Duodenal mucosa (tissue), 2 donors: ENCODE data around the gene ARID5A.
A peak's percentile ranks its signal among the peaks of the same experiment; 100 is the strongest.

ENCODE experiments used
- H3K27ac ChIP-seq: one replicate; pipeline ENCODE4 v1.7.0; 2013; ENCODE audit warnings: low read depth, low read length
- H3K27me3 ChIP-seq, 2 donors: one replicate each; pipeline ENCODE4 v1.7.0; 2013; ENCODE audit warnings: low read length in 2 of 2, control low read depth in 1 of 2; ENCODE audit not compliant: insufficient read depth in 2 of 2, control insufficient read depth in 1 of 2
- H3K36me3 ChIP-seq, 2 donors: one replicate each; pipeline ENCODE4 v1.7.0; 2013; ENCODE audit warnings: low read length in 2 of 2, control low read depth in 1 of 2; ENCODE audit not compliant: insufficient read depth in 2 of 2, control insufficient read depth in 1 of 2
- H3K4me1 ChIP-seq, 2 donors: one replicate each; pipeline ENCODE4 v1.7.0; 2013; ENCODE audit warnings: low read length in 2 of 2, control low read depth in 1 of 2; ENCODE audit not compliant: insufficient read depth in 2 of 2, control insufficient read depth in 1 of 2
- H3K4me3 ChIP-seq, 2 donors: one replicate each; pipeline ENCODE4 v1.7.0; 2013; ENCODE audit warnings: low read length in 2 of 2, low read depth in 1 of 2
- H3K9ac ChIP-seq, 2 donors: one replicate each; pipeline ENCODE4 v1.7.0; 2013; ENCODE audit warnings: low read length in 2 of 2, low read depth in 1 of 2
- H3K9me3 ChIP-seq, 2 donors: one replicate each; pipeline ENCODE4 v1.7.0; 2013; ENCODE audit warnings: low read length in 2 of 2, control low read depth in 1 of 2; ENCODE audit not compliant: control insufficient read depth in 1 of 2

ARID5A gene

DNA sequence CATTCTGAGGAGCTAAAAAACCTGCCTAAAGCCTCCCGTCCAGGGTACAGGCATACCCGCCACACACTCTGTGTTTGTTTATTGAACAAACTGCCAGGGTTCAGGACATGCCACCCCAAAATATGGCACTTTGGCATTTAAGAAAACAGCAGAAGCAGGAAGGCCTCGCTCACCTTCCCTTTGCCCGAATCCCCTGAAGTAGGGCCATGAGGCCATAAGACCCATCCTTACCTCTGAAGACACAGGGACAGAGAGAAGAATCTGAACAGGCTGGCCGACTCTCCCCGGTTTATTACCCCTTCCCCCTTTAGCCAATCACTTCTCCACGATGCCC lies 29.7 kb upstream of the ARID5A start:
- H3K4me1 ChIP-seq: peaks cover 34 to 44% of the 10 kb centered on the region in 2 donors
- H3K4me3 ChIP-seq: no peak overlapping the region
- no peaks in the 10 kb centered on the region for H3K36me3 ChIP-seq
- no peak overlapping the region for H3K9ac ChIP-seq
- peaks cover 0 to 6% of the 10 kb centered on the region in 2 donors for H3K27me3 ChIP-seq
- no peaks in the 10 kb centered on the region for H3K9me3 ChIP-seq
- H3K27ac ChIP-seq: no peak overlapping the region

DNA sequence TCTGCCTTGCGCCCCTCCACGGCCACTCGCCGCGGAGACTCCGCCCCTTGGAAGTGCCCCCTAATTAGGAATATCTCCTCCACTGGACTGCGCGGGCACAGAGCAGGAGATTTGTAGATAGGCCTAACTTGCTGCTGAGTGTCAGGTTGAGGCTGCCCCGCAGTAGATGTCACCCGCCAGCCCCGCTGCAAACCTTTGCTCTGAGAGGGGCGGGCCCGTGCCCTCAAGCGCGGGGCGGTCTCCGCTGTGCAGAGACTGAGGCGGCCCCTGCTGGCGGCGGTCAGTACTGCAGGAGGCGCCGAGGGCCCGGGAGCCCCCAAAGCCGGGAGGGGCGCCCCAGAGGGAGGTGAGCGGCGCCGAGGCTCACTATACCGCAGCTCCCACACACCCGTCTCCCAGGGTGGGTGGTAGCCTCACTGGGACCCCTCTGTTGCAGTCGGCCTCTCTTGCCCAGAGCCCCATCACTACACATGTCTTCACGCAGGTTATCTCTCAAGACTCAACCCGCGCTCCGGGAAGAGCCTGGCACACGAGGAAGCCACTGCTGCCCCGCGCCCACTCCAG lies 28.5 kb upstream of the ARID5A start:
- H3K9ac ChIP-seq: no peak overlapping the region
- H3K4me3 ChIP-seq: peak overlapping the region; percentile 67 to 72
- no peaks in the 10 kb centered on the region for H3K9me3 ChIP-seq
- peaks cover 22 to 32% of the 10 kb centered on the region in 2 donors for H3K4me1 ChIP-seq
- H3K27ac ChIP-seq: no peak overlapping the region
- H3K27me3 ChIP-seq: peaks cover 0 to 6% of the 10 kb centered on the region in 2 donors
- H3K36me3 ChIP-seq: no peaks in the 10 kb centered on the region

DNA sequence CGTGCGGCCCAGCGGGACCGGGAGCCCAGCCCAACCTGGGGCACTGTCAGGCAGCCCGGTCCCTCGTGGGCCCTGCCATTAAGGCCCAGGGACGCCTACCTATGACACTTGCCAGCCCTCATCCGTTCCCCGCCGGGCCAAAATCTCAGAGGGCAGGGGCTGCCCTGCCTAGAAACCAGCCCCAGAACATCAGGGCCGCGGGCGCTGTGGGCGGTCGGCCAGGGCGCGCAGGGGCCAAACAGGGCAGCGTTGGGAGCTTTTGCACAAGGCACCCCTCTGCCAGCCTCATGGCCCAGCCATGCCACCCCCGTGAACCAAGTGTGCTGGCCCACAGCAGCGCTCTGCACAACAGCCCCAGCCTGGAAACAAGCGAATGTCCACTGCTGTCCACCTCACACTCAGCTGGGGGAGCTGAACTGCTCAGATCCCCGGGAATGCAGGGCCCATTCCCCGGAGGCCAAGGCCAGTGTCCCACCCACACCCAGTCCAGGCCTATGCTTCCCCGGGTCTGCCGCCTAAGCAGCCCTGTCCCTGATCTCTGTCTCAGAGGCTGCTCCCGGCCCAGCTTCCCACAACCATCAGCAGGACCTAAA lies 27.9 kb upstream of the ARID5A start:
- no peak overlapping the region for H3K9ac ChIP-seq
- H3K4me1 ChIP-seq: peaks cover 20 to 27% of the 10 kb centered on the region in 2 donors
- H3K4me3 ChIP-seq: peak overlapping the region in 1 of 2 donors; percentile 67
- H3K27me3 ChIP-seq: peaks cover 0 to 6% of the 10 kb centered on the region in 2 donors
- H3K27ac ChIP-seq: no peak overlapping the region
- H3K9me3 ChIP-seq: no peaks in the 10 kb centered on the region
- no peaks in the 10 kb centered on the region for H3K36me3 ChIP-seq

DNA sequence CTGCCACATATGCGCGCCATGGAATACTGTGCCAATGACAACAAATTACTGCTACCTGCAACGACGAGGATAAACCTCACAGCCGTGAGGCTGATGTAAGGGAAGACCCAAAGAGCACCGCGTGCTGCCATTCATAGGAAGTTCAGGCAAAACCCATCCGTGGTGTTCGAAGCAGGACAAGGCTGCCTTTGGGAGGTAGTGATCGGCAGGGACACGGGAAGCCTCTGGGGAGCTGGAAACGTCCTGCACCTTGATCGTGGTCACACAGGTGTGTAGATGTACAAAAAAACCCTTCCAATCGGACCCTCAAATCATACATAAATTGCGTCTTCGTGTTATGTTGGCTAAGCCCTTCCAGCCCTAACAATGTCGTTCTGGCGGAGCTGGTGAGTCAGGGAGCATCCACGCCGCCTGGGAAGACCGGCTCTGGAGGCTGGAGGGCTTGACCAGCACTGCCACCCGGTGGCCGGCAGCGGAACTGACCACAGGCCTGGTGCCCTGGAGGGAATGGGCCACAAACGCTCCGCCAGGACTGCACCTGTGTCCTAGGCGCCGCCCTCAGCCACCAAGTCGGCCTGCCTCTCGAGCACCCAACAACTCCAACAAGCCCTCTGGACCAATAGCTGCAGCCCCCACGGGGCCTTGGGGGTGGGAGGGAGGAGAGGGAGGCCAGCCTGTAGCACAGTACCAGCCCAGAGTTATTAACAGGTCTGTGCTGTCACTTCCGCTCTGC lies 27.3 kb upstream of the ARID5A start:
- no peaks in the 10 kb centered on the region for H3K9me3 ChIP-seq
- no peak overlapping the region for H3K9ac ChIP-seq
- peaks cover 0 to 6% of the 10 kb centered on the region in 2 donors for H3K27me3 ChIP-seq
- peak overlapping the region in 1 of 2 donors; percentile 8 for H3K4me3 ChIP-seq
- no peak overlapping the region for H3K27ac ChIP-seq
- no peaks in the 10 kb centered on the region for H3K36me3 ChIP-seq
- H3K4me1 ChIP-seq: peaks cover 20 to 27% of the 10 kb centered on the region in 2 donors

DNA sequence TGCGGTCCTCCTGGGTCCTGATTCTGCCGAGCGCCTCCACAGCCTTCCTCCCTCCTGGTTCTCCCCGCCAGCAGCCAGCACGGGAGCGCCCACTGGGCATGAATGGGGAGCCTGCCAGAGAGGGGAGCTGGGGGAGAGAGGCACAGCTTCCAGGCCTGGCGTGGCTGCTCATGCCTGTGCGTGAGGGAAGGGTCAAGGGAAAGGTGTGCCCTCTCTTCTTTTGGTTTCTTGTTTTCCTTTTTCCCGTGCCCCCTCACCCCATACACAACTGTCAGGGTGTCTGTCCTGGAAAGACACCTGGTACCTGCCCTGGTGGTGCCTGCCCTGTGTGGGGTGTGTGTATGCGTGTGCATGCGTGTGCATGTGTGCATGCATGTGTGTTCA lies 26.7 kb upstream of the ARID5A start:
- peaks cover 0 to 6% of the 10 kb centered on the region in 2 donors for H3K27me3 ChIP-seq
- peak overlapping the region in 1 of 2 donors; percentile 8 for H3K4me3 ChIP-seq
- peaks cover 19 to 25% of the 10 kb centered on the region in 2 donors for H3K4me1 ChIP-seq
- H3K9ac ChIP-seq: no peak overlapping the region
- no peak overlapping the region for H3K27ac ChIP-seq
- H3K9me3 ChIP-seq: no peaks in the 10 kb centered on the region
- H3K36me3 ChIP-seq: no peaks in the 10 kb centered on the region

DNA sequence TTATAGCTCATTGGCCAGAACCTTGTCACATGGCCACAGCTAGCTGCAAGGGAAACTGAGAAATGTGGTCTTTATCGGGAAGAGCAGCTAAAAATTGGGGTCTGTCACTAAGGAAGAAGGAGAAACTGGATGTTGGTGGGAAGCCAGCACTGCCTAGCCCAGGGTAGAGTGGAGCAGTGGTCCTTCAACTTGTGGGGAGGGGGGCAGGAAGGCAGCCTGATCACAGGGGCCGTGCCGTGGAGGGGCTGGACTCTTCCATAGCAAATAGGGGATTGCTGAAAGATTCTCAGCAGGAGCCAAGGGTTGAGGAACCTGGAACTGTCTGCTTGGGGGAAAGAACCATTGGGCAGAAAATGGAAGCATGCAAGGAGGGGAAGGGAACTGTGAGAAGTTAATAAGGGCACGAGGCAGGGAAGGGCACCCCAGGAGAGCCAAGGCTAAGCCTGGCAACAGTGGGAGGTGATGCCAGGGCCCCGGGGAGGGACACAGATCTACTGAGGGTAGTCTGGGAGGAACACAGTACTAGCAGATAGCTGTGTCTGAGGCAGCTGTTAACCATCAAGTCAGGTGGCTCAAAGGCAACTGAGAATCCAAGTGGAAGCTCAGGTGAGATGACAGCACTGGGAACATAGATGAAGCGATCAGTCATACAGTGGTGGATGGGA lies 25.5 kb upstream of the ARID5A start:
- no peak overlapping the region for H3K9ac ChIP-seq
- no peak overlapping the region for H3K4me3 ChIP-seq
- no peaks in the 10 kb centered on the region for H3K9me3 ChIP-seq
- peaks cover 0 to 6% of the 10 kb centered on the region in 2 donors for H3K27me3 ChIP-seq
- no peak overlapping the region for H3K27ac ChIP-seq
- peaks cover 9 to 16% of the 10 kb centered on the region in 2 donors for H3K4me1 ChIP-seq
- no peaks in the 10 kb centered on the region for H3K36me3 ChIP-seq

DNA sequence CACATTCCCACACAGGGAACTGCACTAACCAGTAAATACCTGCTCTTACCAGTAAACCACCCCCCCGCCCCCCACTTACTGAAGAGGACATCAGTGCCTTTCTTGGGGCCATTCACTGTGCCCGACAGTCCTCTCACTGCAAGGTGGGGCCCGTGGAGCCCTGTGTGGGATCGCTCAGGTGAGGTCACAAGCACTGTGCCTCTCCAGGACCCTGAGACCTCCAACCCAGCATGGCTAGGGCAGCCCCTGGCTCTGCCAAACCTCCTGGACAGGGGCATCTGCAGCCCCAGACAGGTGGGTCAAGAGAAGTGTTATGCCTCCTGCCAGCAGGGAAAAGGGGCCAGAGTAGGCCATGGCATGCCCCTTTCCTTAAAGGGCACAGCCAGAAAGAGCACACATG lies 24.7 kb upstream of the ARID5A start:
- H3K27me3 ChIP-seq: peaks cover 0 to 6% of the 10 kb centered on the region in 2 donors
- no peaks in the 10 kb centered on the region for H3K36me3 ChIP-seq
- H3K9me3 ChIP-seq: no peaks in the 10 kb centered on the region

DNA sequence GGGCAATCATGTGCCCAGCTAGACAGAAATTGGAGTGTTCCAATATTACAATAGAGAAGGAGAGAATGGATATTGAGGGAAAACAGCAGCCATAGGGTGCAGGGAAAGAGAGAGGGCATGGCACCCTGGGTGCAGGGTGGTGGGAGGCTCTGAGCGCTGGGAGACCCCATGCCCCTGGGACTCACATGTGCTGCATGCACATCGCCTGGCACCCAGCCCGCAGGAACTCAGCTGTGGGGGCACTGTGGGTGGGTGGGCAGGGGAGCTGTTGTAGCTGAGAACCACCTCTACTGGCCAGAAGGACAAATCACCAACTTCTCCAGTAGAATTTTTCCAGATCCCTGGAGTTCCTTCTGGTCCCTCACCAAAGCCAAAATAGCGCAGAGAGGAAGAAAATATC lies 24.2 kb upstream of the ARID5A start:
- Histone ChIP-seq H3K36me3 (no peaks in the 10 kb centered on the region), H3K27me3 (peaks cover 0 to 6% of the 10 kb centered on the region in 2 donors), H3K4me1 (peaks cover 9 to 16% of the 10 kb centered on the region in 2 donors), H3K9ac (no peak overlapping the region), H3K4me3 (no peak overlapping the region), H3K27ac (no peak overlapping the region), H3K9me3 (no peaks in the 10 kb centered on the region)

More for the DNA sequence above, 24.7 kb upstream of the ARID5A start:
- Histone ChIP-seq H3K27ac (no peak overlapping the region), H3K4me3 (no peak overlapping the region), H3K4me1 (peaks cover 9 to 16% of the 10 kb centered on the region in 2 donors), H3K9ac (no peak overlapping the region)

DNA sequence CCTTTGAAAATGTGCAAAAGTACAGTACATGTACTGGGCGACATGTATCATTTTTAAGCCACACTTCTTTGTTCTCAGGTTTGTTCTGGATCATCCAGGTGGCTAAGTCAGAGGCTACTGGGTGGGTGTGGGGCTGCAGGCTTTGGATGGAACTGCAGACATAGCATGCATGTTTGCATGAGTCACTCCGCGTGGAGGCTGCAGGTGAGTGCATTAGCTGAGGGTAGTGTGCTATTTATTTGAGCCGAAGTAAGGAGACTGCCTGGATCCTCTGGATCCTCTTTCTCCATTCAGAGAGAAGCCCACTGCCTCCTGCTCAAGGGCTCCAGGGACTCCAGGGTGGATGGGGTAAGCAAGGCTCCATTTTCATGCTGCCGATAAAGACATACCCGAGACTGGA lies 22.0 kb upstream of the ARID5A start:
- no peaks in the 10 kb centered on the region for H3K9me3 ChIP-seq
- H3K4me3 ChIP-seq: no peak overlapping the region
- H3K4me1 ChIP-seq: no peaks in the 10 kb centered on the region
- no peaks in the 10 kb centered on the region for H3K36me3 ChIP-seq
- peaks cover 0 to 6% of the 10 kb centered on the region in 2 donors for H3K27me3 ChIP-seq
- no peak overlapping the region for H3K27ac ChIP-seq
- no peak overlapping the region for H3K9ac ChIP-seq

DNA sequence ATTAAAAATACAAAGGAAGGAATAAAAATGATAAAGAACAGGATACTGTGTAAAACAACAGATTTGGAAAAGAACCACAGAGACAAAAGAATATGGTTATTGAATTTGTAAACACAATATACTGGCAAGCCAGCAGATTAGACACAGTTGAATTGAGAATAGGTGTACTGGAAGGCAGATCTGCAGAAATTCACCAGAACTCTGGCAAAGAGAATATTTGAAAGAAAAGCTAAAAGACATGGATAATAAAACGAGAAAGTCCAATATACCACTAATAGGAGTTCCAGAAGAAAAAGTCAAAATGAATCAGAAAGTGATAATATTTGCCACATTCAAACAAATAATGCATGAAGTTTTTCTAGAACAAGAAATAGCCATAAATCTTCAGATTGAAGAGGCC lies 19.5 kb upstream of the ARID5A start:
- no peak overlapping the region for H3K27ac ChIP-seq
- no peaks in the 10 kb centered on the region for H3K9me3 ChIP-seq
- H3K4me1 ChIP-seq: no peaks in the 10 kb centered on the region
- no peaks in the 10 kb centered on the region for H3K27me3 ChIP-seq
- no peaks in the 10 kb centered on the region for H3K36me3 ChIP-seq
- H3K9ac ChIP-seq: no peak overlapping the region
- H3K4me3 ChIP-seq: no peak overlapping the region
